H9 (cell line): ENCODE results near the gene IL15RA. TPM values are rescaled to one million over a fixed set of nuclear protein-coding genes. Genes with fewer than 3 reads are reported as not detected.

ENCODE experiments used
- DNase-seq: peaks from one replicate; pipeline ENCODE4 v3.0.0-alpha.2; 2017
- H2AFZ ChIP-seq: one replicate; pipeline ENCODE4 v1.6.1; 2013; ENCODE audit warnings: mild to moderate bottlenecking, low read length, control low read depth, moderate library complexity
- H2AK5ac ChIP-seq: 2 replicates; pipeline ENCODE4 v1.6.1; 2013; ENCODE audit warnings: low read length, control low read depth, mixed read lengths; ENCODE audit not compliant: insufficient read length
- H2BK120ac ChIP-seq: one replicate; pipeline ENCODE4 v1.6.1; 2013; ENCODE audit warnings: low read depth, mild to moderate bottlenecking, low read length, control low read depth, inconsistent platforms; ENCODE audit not compliant: poor library complexity, severe bottlenecking
- H2BK12ac ChIP-seq: 2 replicates; pipeline ENCODE4 v1.6.1; 2013; ENCODE audit warnings: low read length, control low read depth, mixed read lengths, low read depth; ENCODE audit not compliant: insufficient read length
- H2BK15ac ChIP-seq: 2 replicates; pipeline ENCODE4 v1.6.1; 2013; ENCODE audit warnings: low read depth, low read length, control low read depth
- H2BK20ac ChIP-seq: one replicate; pipeline ENCODE4 v1.6.1; 2013; ENCODE audit warnings: low read depth, mild to moderate bottlenecking, low read length, control low read depth, inconsistent platforms; ENCODE audit not compliant: poor library complexity, severe bottlenecking
- H2BK5ac ChIP-seq: 2 replicates; pipeline ENCODE4 v1.6.1; 2013; ENCODE audit warnings: low read length, control low read depth, mixed read lengths; ENCODE audit not compliant: insufficient read length
- H3K14ac ChIP-seq: 2 replicates; pipeline ENCODE4 v1.6.1; 2013; ENCODE audit warnings: low read length, control low read depth; ENCODE audit not compliant: insufficient read depth
- H3K18ac ChIP-seq: 2 replicates; pipeline ENCODE4 v1.6.1; 2013; ENCODE audit warnings: low read depth, mild to moderate bottlenecking, mixed read lengths, low read length, control low read depth; ENCODE audit not compliant: insufficient read length
- H3K23ac ChIP-seq: 2 replicates; pipeline ENCODE4 v1.6.1; 2013; ENCODE audit warnings: low read length, control low read depth, mixed read lengths, low read depth; ENCODE audit not compliant: insufficient read length
- H3K23me2 ChIP-seq: 2 replicates; pipeline ENCODE4 v1.6.1; 2013; ENCODE audit warnings: low read depth, mild to moderate bottlenecking, mixed read lengths, low read length, control low read depth; ENCODE audit not compliant: insufficient read length, poor library complexity, severe bottlenecking
- H3K27ac ChIP-seq: 2 replicates; pipeline ENCODE4 v1.5.1; 2013; ENCODE audit warnings: low read length, control low read depth, mixed read lengths, low read depth; ENCODE audit not compliant: insufficient read length
- H3K27me3 ChIP-seq: 2 replicates; pipeline ENCODE4 v1.6.1; 2013; ENCODE audit warnings: low read length, control low read depth, inconsistent platforms; ENCODE audit not compliant: insufficient read depth
- H3K4ac ChIP-seq: 2 replicates; pipeline ENCODE4 v1.6.1; 2013; ENCODE audit warnings: low read depth, mild to moderate bottlenecking, control low read depth, inconsistent platforms, low read length, moderate library complexity
- H3K4me1 ChIP-seq: 2 replicates; pipeline ENCODE4 v1.6.1; 2013; ENCODE audit warnings: low read length, control low read depth, inconsistent platforms; ENCODE audit not compliant: insufficient read depth
- H3K4me2 ChIP-seq: 2 replicates; pipeline ENCODE4 v1.6.1; 2013; ENCODE audit warnings: low read length, control low read depth, mixed read lengths; ENCODE audit not compliant: insufficient read length, insufficient read depth
- H3K56ac ChIP-seq: 2 replicates; pipeline ENCODE4 v1.6.1; 2013; ENCODE audit warnings: low read depth, mild to moderate bottlenecking, mixed read lengths, low read length, control low read depth; ENCODE audit not compliant: insufficient read length
- H3K79me1 ChIP-seq: 2 replicates; pipeline ENCODE4 v1.6.1; 2013; ENCODE audit warnings: low read depth, mild to moderate bottlenecking, moderate library complexity, low read length, control low read depth, inconsistent platforms; ENCODE audit not compliant: insufficient read depth, poor library complexity, severe bottlenecking
- H3K79me2 ChIP-seq: 2 replicates; pipeline ENCODE4 v1.6.1; 2013; ENCODE audit warnings: low read length, control low read depth, inconsistent platforms; ENCODE audit not compliant: insufficient read depth
- H3K9ac ChIP-seq: 2 replicates; pipeline ENCODE4 v1.6.1; 2013; ENCODE audit warnings: low read length, control low read depth, mixed read lengths; ENCODE audit not compliant: insufficient read length; ENCODE audit errors: extremely low read depth
- H3K9me3 ChIP-seq: one replicate; pipeline ENCODE4 v1.6.1; 2013; ENCODE audit warnings: low read depth, low read length, inconsistent platforms; ENCODE audit not compliant: control insufficient read depth
- H3T11ph ChIP-seq: one replicate; pipeline ENCODE4 v1.6.1; 2013; ENCODE audit warnings: mild to moderate bottlenecking, low read length, control low read depth, inconsistent platforms
- H4K20me1 ChIP-seq: one replicate; pipeline ENCODE4 v1.6.1; 2013; ENCODE audit not compliant: control insufficient read depth, insufficient read length, insufficient read depth
- H4K5ac ChIP-seq: 2 replicates; pipeline ENCODE4 v1.6.1; 2013; ENCODE audit warnings: low read depth, mild to moderate bottlenecking, mixed read lengths, low read length, control low read depth; ENCODE audit not compliant: insufficient read length
- H4K8ac ChIP-seq: replicated peaks from 2 replicates; pipeline ENCODE4 v1.6.1; 2013; ENCODE audit warnings: low read length, control low read depth, mixed read lengths, low read depth; ENCODE audit not compliant: insufficient read length
- H4K91ac ChIP-seq: 2 replicates; pipeline ENCODE4 v1.6.1; 2013; ENCODE audit warnings: low read depth, mild to moderate bottlenecking, moderate library complexity, mixed read lengths, low read length, control low read depth; ENCODE audit not compliant: insufficient read length
- H3K27ac Mint-ChIP-seq, 3 experiments: 2 replicates in 2 of 3; 3 replicates in 1 of 3; pipeline ENCODE4 v1.8.0; 2020 to 2021; ENCODE audit warnings: mixed read lengths in 3 of 3, mild to moderate bottlenecking in 1 of 3, moderate library complexity in 1 of 3
- H3K27me3 Mint-ChIP-seq: 2 replicates; pipeline ENCODE4 v1.8.0; 2021; ENCODE audit warnings: low read depth, mild to moderate bottlenecking, moderate library complexity, mixed read lengths
- H3K36me3 Mint-ChIP-seq, 3 experiments: 2 replicates in 2 of 3; 3 replicates in 1 of 3; pipeline ENCODE4 v1.8.0; 2020 to 2021; ENCODE audit warnings: low read depth in 3 of 3, mixed read lengths in 3 of 3; ENCODE audit not compliant: insufficient read depth in 1 of 3
- H3K4me1 Mint-ChIP-seq, 2 experiments: 2 replicates each; pipeline ENCODE4 v1.8.0; 2020; ENCODE audit warnings: mixed read lengths in 2 of 2
- H3K4me3 Mint-ChIP-seq, 2 experiments: 2 replicates in 1 of 2; 3 replicates in 1 of 2; pipeline ENCODE4 v1.8.0; 2020 to 2021; ENCODE audit warnings: mild to moderate bottlenecking in 2 of 2, mixed read lengths in 2 of 2, moderate library complexity in 1 of 2
- H3K9me3 Mint-ChIP-seq, 2 experiments: 2 replicates in 1 of 2; 3 replicates in 1 of 2; pipeline ENCODE4 v1.8.0; 2020; ENCODE audit warnings: mild to moderate bottlenecking in 2 of 2, mixed read lengths in 2 of 2, moderate library complexity in 1 of 2
- WGBS: extraction: QIAGEN DNeasy Blood & Tissue Kit; methylation state at CpG from one replicate; pipeline ENCODE4 v1.1.7; 2013; ENCODE audit warnings: missing lambda C conversion rate, low lambda C conversion rate, mixed read lengths; ENCODE audit not compliant: insufficient read length; ENCODE audit errors: extremely low coverage; 5-methylcytosine and 5-hydroxymethylcytosine counted together
- total RNA-seq: library from RNA; stranded (reverse); gene quantifications from 2 replicates; pipeline ENCODE4 v1.2.1, GENCODE V29; 2021
- TF ChIP-seq, protein P1 (sequence below): fragments of 200-600 bp; sonication (generic); conservative IDR thresholded peaks from 3 replicates; pipeline ENCODE4 v1.8.0; 2021; ENCODE audit warnings: antibody characterized with exemption, mild to moderate bottlenecking

The IL15RA gene
- total RNA-seq, 1 experiment from 2014 or later = 0.31 TPM

DNA sequence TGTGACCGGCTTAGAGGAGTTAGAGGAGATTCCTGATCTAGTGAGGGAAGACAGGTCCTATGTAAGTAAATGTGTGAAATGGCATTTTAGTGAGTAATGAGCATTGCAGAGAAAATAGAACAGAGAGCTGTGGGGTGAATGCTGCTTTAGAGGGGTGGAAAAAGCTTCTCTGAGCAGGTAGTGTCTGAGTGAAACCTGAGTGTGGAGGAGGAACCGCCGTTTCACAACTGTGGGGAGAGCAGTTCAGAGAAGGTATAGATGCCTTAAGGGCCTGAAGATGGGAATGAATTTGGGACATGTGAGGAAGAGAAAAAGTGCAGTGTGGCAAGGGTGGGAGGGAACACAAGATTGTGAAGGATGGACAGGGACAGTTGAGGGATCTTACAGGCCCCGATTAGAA lies 65.7 kb downstream of the IL15RA start:
- Mint-ChIP-seq H3K4me3 (no peak overlapping the region), H3K27ac (peak overlapping the region in 1 of 3 experiments; percentile 3; a peak in 2 of 7 replicates), H3K36me3 (peaks cover 49 to 85% (median 80%) of the 10 kb centered on the region in 3 experiments), H3K9me3 (no peaks in the 10 kb centered on the region), H3K27me3 (no peaks in the 10 kb centered on the region), H3K4me1 (no peaks in the 10 kb centered on the region)
- Histone ChIP-seq H3K79me2 (no peaks in the 10 kb centered on the region), H3K4me1 (no peaks in the 10 kb centered on the region), H3K79me1 (no peaks in the 10 kb centered on the region), H2AFZ (no peak overlapping the region), H3K23ac (no peak overlapping the region), H3K4me2 (no peak overlapping the region), H3K14ac (no peak overlapping the region), H4K91ac (no peak overlapping the region), H3K4ac (no peak overlapping the region), H3K9me3 (no peaks in the 10 kb centered on the region), H3K23me2 (no peaks in the 10 kb centered on the region), H3K56ac (no peak overlapping the region), H3K18ac (no peak overlapping the region), H4K8ac (no peak overlapping the region), H3K27ac (no peak overlapping the region), H2AK5ac (no peak overlapping the region), H2BK12ac (no peak overlapping the region), H2BK15ac (no peak overlapping the region), H3T11ph (no peak overlapping the region), H3K27me3 (no peaks in the 10 kb centered on the region), H4K20me1 (no peaks in the 10 kb centered on the region), H2BK120ac (no peak overlapping the region), H3K9ac (no peak overlapping the region), H2BK20ac (no peak overlapping the region), H4K5ac (no peak overlapping the region), H2BK5ac (no peak overlapping the region)
- no CpG with 5 or more reads among the region's 4 CpGs for WGBS
- TF ChIP-seq, protein P1, sequence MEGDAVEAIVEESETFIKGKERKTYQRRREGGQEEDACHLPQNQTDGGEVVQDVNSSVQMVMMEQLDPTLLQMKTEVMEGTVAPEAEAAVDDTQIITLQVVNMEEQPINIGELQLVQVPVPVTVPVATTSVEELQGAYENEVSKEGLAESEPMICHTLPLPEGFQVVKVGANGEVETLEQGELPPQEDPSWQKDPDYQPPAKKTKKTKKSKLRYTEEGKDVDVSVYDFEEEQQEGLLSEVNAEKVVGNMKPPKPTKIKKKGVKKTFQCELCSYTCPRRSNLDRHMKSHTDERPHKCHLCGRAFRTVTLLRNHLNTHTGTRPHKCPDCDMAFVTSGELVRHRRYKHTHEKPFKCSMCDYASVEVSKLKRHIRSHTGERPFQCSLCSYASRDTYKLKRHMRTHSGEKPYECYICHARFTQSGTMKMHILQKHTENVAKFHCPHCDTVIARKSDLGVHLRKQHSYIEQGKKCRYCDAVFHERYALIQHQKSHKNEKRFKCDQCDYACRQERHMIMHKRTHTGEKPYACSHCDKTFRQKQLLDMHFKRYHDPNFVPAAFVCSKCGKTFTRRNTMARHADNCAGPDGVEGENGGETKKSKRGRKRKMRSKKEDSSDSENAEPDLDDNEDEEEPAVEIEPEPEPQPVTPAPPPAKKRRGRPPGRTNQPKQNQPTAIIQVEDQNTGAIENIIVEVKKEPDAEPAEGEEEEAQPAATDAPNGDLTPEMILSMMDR = no peak
- no peak for DNase-seq
